IMR-90 (cell line): ENCODE results near the gene BIK.

ENCODE experiments used
- POLR2A ChIP-seq: IDR thresholded peaks from 2 replicates; pipeline ENCODE4 v1.6.1; 2012; ENCODE audit warnings: mild to moderate bottlenecking, low read depth, low read length
- TF ChIP-seq, protein P1 (sequence below): conservative IDR thresholded peaks from 2 replicates; pipeline ENCODE4 v1.5.1; 2012; ENCODE audit warnings: mild to moderate bottlenecking, low read depth, low read length, improper control_type of control experiment

GRCh38 chr22:43126501-43127165 is 16.1 kb downstream of the BIK start:
- TF ChIP-seq POLR2A = no peak
- TF ChIP-seq, protein P1, sequence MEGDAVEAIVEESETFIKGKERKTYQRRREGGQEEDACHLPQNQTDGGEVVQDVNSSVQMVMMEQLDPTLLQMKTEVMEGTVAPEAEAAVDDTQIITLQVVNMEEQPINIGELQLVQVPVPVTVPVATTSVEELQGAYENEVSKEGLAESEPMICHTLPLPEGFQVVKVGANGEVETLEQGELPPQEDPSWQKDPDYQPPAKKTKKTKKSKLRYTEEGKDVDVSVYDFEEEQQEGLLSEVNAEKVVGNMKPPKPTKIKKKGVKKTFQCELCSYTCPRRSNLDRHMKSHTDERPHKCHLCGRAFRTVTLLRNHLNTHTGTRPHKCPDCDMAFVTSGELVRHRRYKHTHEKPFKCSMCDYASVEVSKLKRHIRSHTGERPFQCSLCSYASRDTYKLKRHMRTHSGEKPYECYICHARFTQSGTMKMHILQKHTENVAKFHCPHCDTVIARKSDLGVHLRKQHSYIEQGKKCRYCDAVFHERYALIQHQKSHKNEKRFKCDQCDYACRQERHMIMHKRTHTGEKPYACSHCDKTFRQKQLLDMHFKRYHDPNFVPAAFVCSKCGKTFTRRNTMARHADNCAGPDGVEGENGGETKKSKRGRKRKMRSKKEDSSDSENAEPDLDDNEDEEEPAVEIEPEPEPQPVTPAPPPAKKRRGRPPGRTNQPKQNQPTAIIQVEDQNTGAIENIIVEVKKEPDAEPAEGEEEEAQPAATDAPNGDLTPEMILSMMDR = no peak
